ENCODE measurements around the gene HOXB4.
A peak's percentile ranks its signal among the peaks of the same experiment; 100 is the strongest.

The HOXB4 gene

GRCh38 chr17:48615047-48615962, 37.2 kb upstream of the HOXB4 start, which contains the start of gene HOXB8:
Gene HOXB8, minus strand, starts transcription at chr17:48615292. Its CDS starts 588 bp downstream, at chr17:48614704.
- FAIRE-seq (no peak), DNase-seq (ENCODE audit: low spot score) (no peak)

GRCh38 chr17:48613862-48614694, 35.9 kb upstream of the HOXB4 start:
- DNase-seq (ENCODE audit: low spot score) (no peak), FAIRE-seq (no peak)

- no peak for DNase-seq (ENCODE audit: low spot score)
- no peak for FAIRE-seq
Measured at GRCh38 chr17:48612854-48613691, 34.9 kb upstream of the HOXB4 start.

GRCh38 chr17:48612456-48612853, 34.3 kb upstream of the HOXB4 start:
- peak; percentile 13 for DNase-seq (ENCODE audit: low spot score)

GRCh38 chr17:48611681-48612455, 33.7 kb upstream of the HOXB4 start:
- DNase-seq (ENCODE audit: low spot score) (peak; percentile 63), FAIRE-seq (no peak)

More at GRCh38 chr17:48612456-48612853, 34.3 kb upstream of the HOXB4 start:
- no peak for FAIRE-seq

- FAIRE-seq (no peak), DNase-seq (ENCODE audit: low spot score) (no peak)
Measured at GRCh38 chr17:48611213-48611612, 33.1 kb upstream of the HOXB4 start.

- DNase-seq (ENCODE audit: low spot score) = no peak
- peak; percentile 63 for FAIRE-seq
Measured at GRCh38 chr17:48610282-48611211, 32.4 kb upstream of the HOXB4 start, which contains the start of gene HOXB7. Gene HOXB7, minus strand, starts transcription at chr17:48611017. Its CDS starts 99 bp downstream, at chr17:48610918.

GRCh38 chr17:48609759-48610281, 31.7 kb upstream of the HOXB4 start:
- DNase-seq (ENCODE audit: low spot score) (no peak), FAIRE-seq (no peak)

- FAIRE-seq = no peak
- no peak for DNase-seq (ENCODE audit: low spot score)
Measured at GRCh38 chr17:48609033-48609432, 30.9 kb upstream of the HOXB4 start.

GRCh38 chr17:48608494-48608834, 30.3 kb upstream of the HOXB4 start:
- no peak for FAIRE-seq
- no peak for DNase-seq (ENCODE audit: low spot score)

- FAIRE-seq (no peak), DNase-seq (ENCODE audit: low spot score) (no peak)
Measured at GRCh38 chr17:48606892-48607614, 28.9 kb upstream of the HOXB4 start.

- FAIRE-seq (no peak), DNase-seq (ENCODE audit: low spot score) (no peak)
Measured at GRCh38 chr17:48605991-48606891, 28.1 kb upstream of the HOXB4 start.

GRCh38 chr17:48605409-48605919, 27.3 kb upstream of the HOXB4 start:
- no peak for FAIRE-seq

GRCh38 chr17:48604770-48605329, 26.7 kb upstream of the HOXB4 start, which contains the start of gene HOXB6:
Gene HOXB6, minus strand, starts transcription at chr17:48604986. Its CDS starts 6,836 bp downstream, at chr17:48598150.
- peak; percentile 60 for DNase-seq (ENCODE audit: low spot score)
- FAIRE-seq = peak; percentile 75

More at GRCh38 chr17:48605409-48605919, 27.3 kb upstream of the HOXB4 start:
- no peak for DNase-seq (ENCODE audit: low spot score)

- FAIRE-seq (peak; percentile 78), DNase-seq (ENCODE audit: low spot score) (peak; percentile 74)
Measured at GRCh38 chr17:48603959-48604769, 26.0 kb upstream of the HOXB4 start.

Measured in RCC 7860 (cell line).